Natural killer cell (primary cell): ENCODE results near the gene SETD3. TPM values are rescaled to one million over a fixed set of nuclear protein-coding genes. Genes with fewer than 3 reads are reported as not detected.

ENCODE experiments used
- ATAC-seq, 3 donors: fragments of 150-1000 bp in 2 of 3; fragments of 200-7000 bp in 1 of 3; cut with Tn5 transposase; 1 replicate in 1 of 3; 2 replicates in 2 of 3; pipeline ENCODE4 v1.10.0; 2021; ENCODE audit warnings: mild to moderate bottlenecking in 2 of 3, moderate library complexity in 2 of 3
- DNase-seq, 2 donors: peaks; one replicate each; pipeline versions ENCODE4 v3.0.0 to v3.0.0-alpha.2; 2013 to 2021; ENCODE audit warnings: mixed read lengths in 1 of 2
- H3K27ac ChIP-seq: one replicate; pipeline ENCODE4 v1.5.1; 2013; ENCODE audit warnings: mild to moderate bottlenecking, low read length
- H3K27me3 ChIP-seq: one replicate; pipeline ENCODE4 v1.6.1; 2013; ENCODE audit warnings: low read length; ENCODE audit not compliant: control insufficient read depth, insufficient read depth
- H3K36me3 ChIP-seq: one replicate; pipeline ENCODE4 v1.6.1; 2013; ENCODE audit warnings: low read length; ENCODE audit not compliant: control insufficient read depth, insufficient read depth
- H3K4me1 ChIP-seq: one replicate; pipeline ENCODE4 v1.6.1; 2013; ENCODE audit warnings: low read length; ENCODE audit not compliant: control insufficient read depth, insufficient read depth
- H3K4me3 ChIP-seq: one replicate; pipeline ENCODE4 v1.5.1; 2013; ENCODE audit warnings: low read length
- H3K9me3 ChIP-seq: one replicate; pipeline ENCODE4 v1.6.1; 2013; ENCODE audit warnings: low read length; ENCODE audit not compliant: control insufficient read depth, insufficient read depth
- H3K27ac Mint-ChIP-seq, 2 donors: one replicate each; pipeline ENCODE4 v1.8.0; 2022; ENCODE audit warnings: mild to moderate bottlenecking in 2 of 2, mixed read lengths in 2 of 2, moderate library complexity in 1 of 2
- H3K27me3 Mint-ChIP-seq, 2 donors: one replicate each; pipeline ENCODE4 v1.8.0; 2022; ENCODE audit warnings: low read depth in 2 of 2, mixed read lengths in 2 of 2
- H3K36me3 Mint-ChIP-seq: one replicate; pipeline ENCODE4 v1.8.0; 2022; ENCODE audit warnings: mixed read lengths
- H3K4me1 Mint-ChIP-seq, 2 donors: one replicate each; pipeline ENCODE4 v1.8.0; 2022; ENCODE audit warnings: mixed read lengths in 2 of 2
- H3K4me3 Mint-ChIP-seq: one replicate; pipeline ENCODE4 v1.8.0; 2022; ENCODE audit warnings: mild to moderate bottlenecking, moderate library complexity, mixed read lengths
- H3K9me3 Mint-ChIP-seq, 2 donors: one replicate each; pipeline ENCODE4 v1.8.0; 2022; ENCODE audit warnings: mixed read lengths in 2 of 2
- CTCF ChIP-seq: fragments of 200-600 bp; IDR thresholded peaks from one replicate; pipeline ENCODE4 v1.8.0; 2022; ENCODE audit warnings: antibody characterized with exemption
- WGBS: methylation state at CpG from one replicate; pipeline ENCODE4 v1.1.7; 2013; ENCODE audit warnings: missing lambda C conversion rate; ENCODE audit not compliant: insufficient coverage; 5-methylcytosine and 5-hydroxymethylcytosine counted together
- intact Hi-C: fragments of 100-400 bp; cut with micrococcal nuclease; formaldehyde crosslinking; loops from one replicate; pipeline ENCODE4 v1.14.2; 2022
- total RNA-seq, 4 donors: library from RNA; stranded (reverse); fragments of 120-200 nt in 1 of 4; gene quantifications; one replicate each; pipeline versions ENCODE4 v1.2.3 to v1.2.4, GENCODE V29; 2013 to 2022

The SETD3 gene
- total RNA-seq, 3 donors from 2014 or later (not counting 1 experiment from before 2014, with no cell fraction given) = 111 to 160 (median 137) TPM

DNA sequence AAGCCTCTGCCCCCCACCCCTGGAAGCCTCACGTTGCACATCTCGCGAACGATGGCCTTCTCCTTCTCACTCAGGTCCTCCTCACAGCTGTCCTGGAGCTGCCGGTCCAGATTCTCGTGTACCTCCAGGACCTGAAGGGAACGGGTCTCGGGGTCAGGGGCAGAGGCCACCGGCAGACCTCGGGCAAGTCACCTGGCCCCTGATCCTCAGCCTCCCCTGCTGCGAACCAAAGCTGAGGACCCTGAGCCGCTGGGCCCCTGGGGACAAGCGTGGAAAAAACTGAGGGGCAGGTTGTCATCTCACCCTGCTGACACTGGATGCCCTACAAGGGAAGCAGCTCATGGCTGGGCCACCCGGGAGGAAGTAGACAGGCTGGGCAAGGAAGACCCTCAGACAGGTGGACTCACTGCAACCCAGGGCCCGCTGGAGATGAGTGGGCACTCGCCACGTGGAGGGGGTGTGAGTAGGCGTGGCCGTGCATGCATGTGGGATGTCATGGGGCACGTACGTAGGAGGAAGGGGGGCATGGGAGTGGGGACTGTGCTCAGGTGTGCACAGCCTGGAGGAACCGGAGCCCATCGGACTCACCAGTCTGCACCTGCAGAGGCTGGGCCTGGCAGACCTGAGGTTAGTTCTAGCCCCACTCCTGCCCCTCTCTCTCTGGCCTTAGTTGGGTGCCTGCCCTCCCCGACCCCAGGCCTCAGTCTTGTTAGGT lies 35.7 kb upstream of the SETD3 start:
- Histone ChIP-seq H3K9me3 (no peaks in the 10 kb centered on the region), H3K27me3 (no peaks in the 10 kb centered on the region), H3K36me3 (peaks cover 8% of the 10 kb centered on the region), H3K27ac (no peak overlapping the region), H3K4me3 (no peak overlapping the region), H3K4me1 (peaks cover 5% of the 10 kb centered on the region)
- ATAC-seq = no peak
- 86% methylated on average over 24 of the region's 24 CpGs for WGBS
- Mint-ChIP-seq H3K4me1 (no peaks in the 10 kb centered on the region), H3K27ac (no peak overlapping the region), H3K27me3 (no peaks in the 10 kb centered on the region), H3K36me3 (no peaks in the 10 kb centered on the region), H3K4me3 (no peak overlapping the region), H3K9me3 (no peaks in the 10 kb centered on the region)
- intact Hi-C loops = no loop called here
- no peak for DNase-seq
- TF ChIP-seq CTCF = no peak

- H3K4me1 ChIP-seq = peaks cover 5% of the 10 kb centered on the region
- peaks cover 12% of the 10 kb centered on the region for H3K36me3 ChIP-seq
- no peaks in the 10 kb centered on the region for H3K27me3 ChIP-seq
- ATAC-seq (no peak), DNase-seq (no peak)
- H3K27me3 Mint-ChIP-seq = no peaks in the 10 kb centered on the region
- H3K27ac Mint-ChIP-seq = no peak overlapping the region
- H3K4me3 Mint-ChIP-seq = no peak overlapping the region
- H3K27ac ChIP-seq = no peak overlapping the region
- H3K9me3 Mint-ChIP-seq = no peaks in the 10 kb centered on the region
- no peaks in the 10 kb centered on the region for H3K9me3 ChIP-seq
- no peak overlapping the region for H3K4me3 ChIP-seq
- H3K36me3 Mint-ChIP-seq = no peaks in the 10 kb centered on the region
- intact Hi-C loops = no loop called here
- H3K4me1 Mint-ChIP-seq = no peaks in the 10 kb centered on the region
- no peak for TF ChIP-seq CTCF
- WGBS = 93% methylated on average over 27 of the region's 27 CpGs
These were observed 34.9 kb upstream of the SETD3 start for GRCh38 chr14:99515301-99516155.

DNA sequence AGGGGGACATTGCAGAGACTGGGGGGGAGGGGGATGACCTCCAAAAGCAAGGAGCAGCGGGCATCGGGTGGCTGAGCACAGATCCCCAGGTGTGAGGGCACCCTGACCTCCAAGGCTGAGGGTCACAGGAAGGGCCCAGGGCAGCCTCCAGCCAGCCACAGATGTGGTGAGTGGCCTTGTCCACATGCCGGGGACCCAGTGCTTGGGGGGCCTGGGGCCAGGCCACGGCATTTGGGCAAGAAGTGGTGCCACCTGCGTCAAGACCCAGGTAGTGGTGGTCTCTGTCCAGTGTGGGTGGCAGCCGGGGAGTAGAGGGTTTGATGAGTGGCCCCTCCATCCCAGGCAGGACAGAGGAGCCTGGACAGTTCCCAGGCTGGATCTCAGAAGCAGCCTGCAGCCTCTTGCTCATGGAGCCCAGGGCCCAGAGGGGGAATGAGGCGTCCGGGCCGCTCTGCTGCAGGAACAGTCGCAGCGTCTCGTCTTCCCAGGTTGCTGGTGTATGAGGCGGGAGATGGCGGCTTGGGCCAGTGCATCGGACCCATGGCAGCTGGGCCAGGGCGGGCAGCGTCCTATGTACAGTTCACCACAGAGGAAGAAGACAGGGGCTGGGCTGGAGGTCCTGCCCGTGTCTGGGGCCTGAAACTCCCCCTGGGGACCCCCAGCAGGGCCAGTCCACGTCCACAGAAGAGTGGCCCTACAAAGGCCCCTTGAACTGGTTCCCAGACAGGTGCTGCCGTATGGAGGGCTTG lies 34.1 kb upstream of the SETD3 start:
- DNase-seq (no peak), ATAC-seq (no peak)
- Mint-ChIP-seq H3K36me3 (no peaks in the 10 kb centered on the region), H3K9me3 (no peaks in the 10 kb centered on the region), H3K4me1 (no peaks in the 10 kb centered on the region), H3K27me3 (no peaks in the 10 kb centered on the region), H3K27ac (peak overlapping the region; percentile 57 to 61), H3K4me3 (no peak overlapping the region)
- Histone ChIP-seq H3K4me3 (no peak overlapping the region), H3K36me3 (peaks cover 16% of the 10 kb centered on the region), H3K9me3 (no peaks in the 10 kb centered on the region), H3K27ac (no peak overlapping the region), H3K27me3 (no peaks in the 10 kb centered on the region), H3K4me1 (peaks cover 5% of the 10 kb centered on the region)
- 94% methylated on average over 20 of the region's 20 CpGs for WGBS
- no peak for TF ChIP-seq CTCF
- intact Hi-C loops = no loop called here
